ENCODE results near the gene ACOT2.
A peak's percentile ranks its signal among the peaks of the same experiment; 100 is the strongest.
"Not testable (repeated sequence)": the region's sequence is repeated elsewhere in the genome, so short reads cannot be mapped to it uniquely, and the experiment has no call there.

ACOT2 gene

GRCh38 chr14:73570913-73571312, 1.9 kb downstream of the ACOT2 start:
- H3K36me3 ChIP-seq (ENCODE audit: insufficient read depth, low read length); H3K27ac ChIP-seq (ENCODE audit: low read length); H3K4me3 ChIP-seq (ENCODE audit: low read depth in 1 of 2, low read length in 2 of 2); H3K27me3 ChIP-seq (ENCODE audit: insufficient read depth, low read length, poor library complexity); H3K9me3 ChIP-seq (ENCODE audit: insufficient read depth, low read length, severe bottlenecking); H4K20me1 ChIP-seq (ENCODE audit: insufficient read depth, low read length); H2AFZ ChIP-seq (ENCODE audit: low read depth, low read length); H3K9ac ChIP-seq (ENCODE audit: low read depth, low read length): not testable (repeated sequence)
- DNase-seq (peak; percentile 73), ATAC-seq (ENCODE audit: insufficient read depth, low read depth) (peak; percentile 80)
- Histone ChIP-seq H3K4me2 (ENCODE audit: insufficient read depth, low read length) (peak overlapping the region; percentile 39), H3K79me2 (ENCODE audit: insufficient read depth, low read length) (peaks cover 31% of the 10 kb centered on the region), H3K4me1 (ENCODE audit: insufficient read depth, low read length) (peaks cover 28% of the 10 kb centered on the region)
- TF ChIP-seq CTCF (IDR thresholded peaks at IDR 0.05; ENCODE audit: borderline replicate concordance, extremely low read depth, low read length, poor library complexity, severe bottlenecking) = peak; percentile 65

GRCh38 chr14:73573034-73573433, 4.0 kb downstream of the ACOT2 start:
- not testable (repeated sequence) for H2AFZ ChIP-seq (ENCODE audit: low read depth, low read length); ATAC-seq (ENCODE audit: insufficient read depth, low read depth); H3K27ac ChIP-seq (ENCODE audit: low read length); H3K9me3 ChIP-seq (ENCODE audit: insufficient read depth, low read length, severe bottlenecking); DNase-seq; H3K9ac ChIP-seq (ENCODE audit: low read depth, low read length); H3K27me3 ChIP-seq (ENCODE audit: insufficient read depth, low read length, poor library complexity); H3K36me3 ChIP-seq (ENCODE audit: insufficient read depth, low read length); H3K4me3 ChIP-seq (ENCODE audit: low read depth in 1 of 2, low read length in 2 of 2); H4K20me1 ChIP-seq (ENCODE audit: insufficient read depth, low read length); H3K4me2 ChIP-seq (ENCODE audit: insufficient read depth, low read length)
- H3K79me2 ChIP-seq (ENCODE audit: insufficient read depth, low read length) = peaks cover 26% of the 10 kb centered on the region
- peaks cover 20% of the 10 kb centered on the region for H3K4me1 ChIP-seq (ENCODE audit: insufficient read depth, low read length)

GRCh38 chr14:73573740-73574139, 4.7 kb downstream of the ACOT2 start:
- not testable (repeated sequence) for H3K4me3 ChIP-seq (ENCODE audit: low read depth in 1 of 2, low read length in 2 of 2); DNase-seq; H3K27ac ChIP-seq (ENCODE audit: low read length); H2AFZ ChIP-seq (ENCODE audit: low read depth, low read length); H4K20me1 ChIP-seq (ENCODE audit: insufficient read depth, low read length); H3K9ac ChIP-seq (ENCODE audit: low read depth, low read length); H3K27me3 ChIP-seq (ENCODE audit: insufficient read depth, low read length, poor library complexity); H3K9me3 ChIP-seq (ENCODE audit: insufficient read depth, low read length, severe bottlenecking); ATAC-seq (ENCODE audit: insufficient read depth, low read depth); H3K4me2 ChIP-seq (ENCODE audit: insufficient read depth, low read length); H3K36me3 ChIP-seq (ENCODE audit: insufficient read depth, low read length)
- Histone ChIP-seq H3K4me1 (ENCODE audit: insufficient read depth, low read length) (peaks cover 13% of the 10 kb centered on the region), H3K79me2 (ENCODE audit: insufficient read depth, low read length) (peaks cover 19% of the 10 kb centered on the region)

- not testable (repeated sequence) for H3K4me3 ChIP-seq (ENCODE audit: low read depth in 1 of 2, low read length in 2 of 2); H4K20me1 ChIP-seq (ENCODE audit: insufficient read depth, low read length)
Measured at GRCh38 chr14:73574251-73574650, 5.2 kb downstream of the ACOT2 start.

GRCh38 chr14:73576391-73576790, 7.4 kb downstream of the ACOT2 start:
- TF ChIP-seq EZH2 (IDR thresholded peaks at IDR 0.05; ENCODE audit: borderline replicate concordance, low read depth, low read length, severe bottlenecking) (no peak), CTCF (IDR thresholded peaks at IDR 0.05; ENCODE audit: borderline replicate concordance, extremely low read depth, low read length, poor library complexity, severe bottlenecking) (no peak)
- no peaks in the 10 kb centered on the region for H3K79me2 ChIP-seq (ENCODE audit: insufficient read depth, low read length)
- no peak overlapping the region for H3K9ac ChIP-seq (ENCODE audit: low read depth, low read length)
- H3K27ac ChIP-seq (ENCODE audit: low read length) = no peak overlapping the region
- H3K4me2 ChIP-seq (ENCODE audit: insufficient read depth, low read length) = no peak overlapping the region
- DNase-seq (no peak), ATAC-seq (ENCODE audit: insufficient read depth, low read depth) (no peak)
- H4K20me1 ChIP-seq (ENCODE audit: insufficient read depth, low read length) = no peaks in the 10 kb centered on the region
- no peaks in the 10 kb centered on the region for H3K36me3 ChIP-seq (ENCODE audit: insufficient read depth, low read length)
- H3K9me3 ChIP-seq (ENCODE audit: insufficient read depth, low read length, severe bottlenecking) = no peaks in the 10 kb centered on the region
- H3K4me3 ChIP-seq (ENCODE audit: low read depth in 1 of 2, low read length in 2 of 2) = no peak overlapping the region
- H2AFZ ChIP-seq (ENCODE audit: low read depth, low read length) = no peak overlapping the region
- H3K27me3 ChIP-seq (ENCODE audit: insufficient read depth, low read length, poor library complexity) = no peaks in the 10 kb centered on the region
- H3K4me1 ChIP-seq (ENCODE audit: insufficient read depth, low read length) = no peaks in the 10 kb centered on the region

More at GRCh38 chr14:73574251-73574650, 5.2 kb downstream of the ACOT2 start:
- ATAC-seq (ENCODE audit: insufficient read depth, low read depth); H3K9me3 ChIP-seq (ENCODE audit: insufficient read depth, low read length, severe bottlenecking); H3K4me2 ChIP-seq (ENCODE audit: insufficient read depth, low read length); H3K36me3 ChIP-seq (ENCODE audit: insufficient read depth, low read length); H3K27ac ChIP-seq (ENCODE audit: low read length); DNase-seq; H3K27me3 ChIP-seq (ENCODE audit: insufficient read depth, low read length, poor library complexity); H3K9ac ChIP-seq (ENCODE audit: low read depth, low read length); H2AFZ ChIP-seq (ENCODE audit: low read depth, low read length): not testable (repeated sequence)
- Histone ChIP-seq H3K4me1 (ENCODE audit: insufficient read depth, low read length) (peaks cover 12% of the 10 kb centered on the region), H3K79me2 (ENCODE audit: insufficient read depth, low read length) (peaks cover 14% of the 10 kb centered on the region)

GRCh38 chr14:73577214-73577613, 8.2 kb downstream of the ACOT2 start:
- ATAC-seq (ENCODE audit: insufficient read depth, low read depth); H3K79me2 ChIP-seq (ENCODE audit: insufficient read depth, low read length); H3K27me3 ChIP-seq (ENCODE audit: insufficient read depth, low read length, poor library complexity); H3K36me3 ChIP-seq (ENCODE audit: insufficient read depth, low read length); H3K9ac ChIP-seq (ENCODE audit: low read depth, low read length); H2AFZ ChIP-seq (ENCODE audit: low read depth, low read length); H4K20me1 ChIP-seq (ENCODE audit: insufficient read depth, low read length); DNase-seq; H3K4me3 ChIP-seq (ENCODE audit: low read depth in 1 of 2, low read length in 2 of 2); H3K9me3 ChIP-seq (ENCODE audit: insufficient read depth, low read length, severe bottlenecking); H3K27ac ChIP-seq (ENCODE audit: low read length); H3K4me2 ChIP-seq (ENCODE audit: insufficient read depth, low read length); H3K4me1 ChIP-seq (ENCODE audit: insufficient read depth, low read length): not testable (repeated sequence)
